WI38 (cell line): ENCODE results near the gene RCOR1.

ENCODE experiments used
- H3K4me3 ChIP-seq: 2 replicates; pipeline ENCODE4 v1.5.1; 2011; ENCODE audit warnings: low read depth, mild to moderate bottlenecking, control low read depth, low read length
- CTCF ChIP-seq: IDR thresholded peaks from 2 replicates; pipeline ENCODE4 v1.5.1; 2012; ENCODE audit warnings: low read depth, mild to moderate bottlenecking, control low read depth, low read length

RCOR1 gene

GRCh38 chr14:102602421-102603292 lies 10.2 kb downstream of the RCOR1 start:
- TF ChIP-seq CTCF, result no peak

GRCh38 chr14:102603293-102603907 lies 11.0 kb downstream of the RCOR1 start:
- no peak overlapping the region for H3K4me3 ChIP-seq
- no peak for TF ChIP-seq CTCF

More at GRCh38 chr14:102602421-102603292, 10.2 kb downstream of the RCOR1 start:
- no peak overlapping the region for H3K4me3 ChIP-seq

GRCh38 chr14:102604183-102604582 lies 11.7 kb downstream of the RCOR1 start:
- TF ChIP-seq CTCF, result no peak
- no peak overlapping the region for H3K4me3 ChIP-seq

GRCh38 chr14:102605029-102605428 lies 12.6 kb downstream of the RCOR1 start:
- no peak overlapping the region for H3K4me3 ChIP-seq
- no peak for TF ChIP-seq CTCF

DNA sequence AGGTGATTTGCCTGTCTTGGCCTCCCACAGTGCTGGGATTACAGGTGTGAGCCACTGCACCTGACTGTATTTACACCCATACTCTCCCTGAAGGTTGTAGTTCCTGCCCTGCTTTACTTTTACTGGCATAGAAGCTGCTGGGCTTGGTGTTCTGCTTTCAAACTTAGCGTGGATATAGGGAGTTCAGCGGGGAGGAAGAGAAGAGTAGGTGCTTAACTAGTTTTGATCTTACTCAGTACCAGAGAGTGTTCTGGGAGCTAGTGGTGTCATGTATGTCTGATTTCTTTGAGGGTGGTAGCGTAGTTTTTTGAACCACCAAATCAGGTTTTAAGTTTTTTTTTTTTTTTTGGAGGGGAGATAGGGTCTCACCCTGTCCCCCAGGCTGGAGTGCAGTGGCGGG lies 13.8 kb downstream of the RCOR1 start:
- no peak for TF ChIP-seq CTCF
- H3K4me3 ChIP-seq, result no peak overlapping the region

DNA sequence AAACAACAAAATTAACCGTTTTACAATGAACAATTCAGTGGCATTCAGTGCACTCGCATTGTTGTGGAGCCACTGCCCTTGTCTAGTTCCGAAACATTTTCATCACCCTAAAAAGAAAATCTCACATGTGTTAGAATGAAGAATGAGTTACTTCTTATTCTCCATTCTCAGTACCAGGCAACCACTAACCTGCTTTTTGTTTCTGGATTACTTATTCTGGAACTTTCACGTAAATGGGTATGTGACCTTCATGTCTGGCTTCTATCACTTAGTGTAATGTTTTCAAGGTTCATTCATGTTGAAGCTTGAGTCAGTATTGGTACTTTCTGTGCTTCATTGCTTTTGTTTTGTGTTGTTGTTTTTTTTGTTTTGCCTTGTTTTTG lies 15.6 kb downstream of the RCOR1 start:
- no peak for TF ChIP-seq CTCF
- no peak overlapping the region for H3K4me3 ChIP-seq
